ENCODE results near the gene NOP9. TPM values are rescaled to one million over a fixed set of nuclear protein-coding genes. Genes with fewer than 3 reads are reported as not detected.

The NOP9 gene
- total RNA-seq, 1 experiment from 2014 or later: 25.3 TPM

DNA sequence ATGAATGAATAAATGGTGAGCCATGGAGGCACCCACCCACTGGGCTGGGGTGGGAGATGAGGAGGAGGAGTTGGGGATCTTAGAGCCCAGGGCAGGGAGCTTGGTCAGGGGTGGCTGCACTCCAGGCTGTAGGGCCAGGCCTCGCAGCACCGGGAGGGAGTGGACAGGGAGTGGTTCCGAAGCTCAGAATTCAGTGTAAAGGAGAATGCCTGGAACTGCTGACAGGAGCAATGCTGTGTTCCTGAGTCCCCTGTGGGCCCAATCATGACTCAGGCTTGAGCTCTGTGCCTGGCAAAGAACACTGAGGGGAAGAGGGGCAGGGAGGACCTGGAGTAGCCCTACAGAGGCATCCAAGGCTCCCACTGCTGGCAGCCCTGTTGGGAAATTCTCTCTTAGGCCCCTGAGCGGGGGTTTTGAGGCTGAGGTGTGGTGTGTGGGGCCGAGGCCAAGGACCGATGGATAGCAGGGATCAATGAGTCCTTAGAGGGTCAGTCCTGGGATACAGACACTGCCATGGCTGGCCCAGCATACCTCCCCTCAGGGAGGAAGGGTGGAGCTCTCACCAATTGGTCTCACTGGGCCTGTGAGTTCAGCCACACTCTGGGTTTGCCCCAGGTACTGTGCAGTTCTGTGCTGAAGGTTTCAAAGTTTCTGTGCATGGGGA, 18.7 kb upstream of the NOP9 start:
- DNase-seq (ENCODE audit: low read depth, low spot score) (no peak), ATAC-seq (no peak)
- no peaks in the 10 kb centered on the region for H3K27me3 ChIP-seq (ENCODE audit: control insufficient read depth, insufficient read depth, low read length)
- TF ChIP-seq, protein P1, sequence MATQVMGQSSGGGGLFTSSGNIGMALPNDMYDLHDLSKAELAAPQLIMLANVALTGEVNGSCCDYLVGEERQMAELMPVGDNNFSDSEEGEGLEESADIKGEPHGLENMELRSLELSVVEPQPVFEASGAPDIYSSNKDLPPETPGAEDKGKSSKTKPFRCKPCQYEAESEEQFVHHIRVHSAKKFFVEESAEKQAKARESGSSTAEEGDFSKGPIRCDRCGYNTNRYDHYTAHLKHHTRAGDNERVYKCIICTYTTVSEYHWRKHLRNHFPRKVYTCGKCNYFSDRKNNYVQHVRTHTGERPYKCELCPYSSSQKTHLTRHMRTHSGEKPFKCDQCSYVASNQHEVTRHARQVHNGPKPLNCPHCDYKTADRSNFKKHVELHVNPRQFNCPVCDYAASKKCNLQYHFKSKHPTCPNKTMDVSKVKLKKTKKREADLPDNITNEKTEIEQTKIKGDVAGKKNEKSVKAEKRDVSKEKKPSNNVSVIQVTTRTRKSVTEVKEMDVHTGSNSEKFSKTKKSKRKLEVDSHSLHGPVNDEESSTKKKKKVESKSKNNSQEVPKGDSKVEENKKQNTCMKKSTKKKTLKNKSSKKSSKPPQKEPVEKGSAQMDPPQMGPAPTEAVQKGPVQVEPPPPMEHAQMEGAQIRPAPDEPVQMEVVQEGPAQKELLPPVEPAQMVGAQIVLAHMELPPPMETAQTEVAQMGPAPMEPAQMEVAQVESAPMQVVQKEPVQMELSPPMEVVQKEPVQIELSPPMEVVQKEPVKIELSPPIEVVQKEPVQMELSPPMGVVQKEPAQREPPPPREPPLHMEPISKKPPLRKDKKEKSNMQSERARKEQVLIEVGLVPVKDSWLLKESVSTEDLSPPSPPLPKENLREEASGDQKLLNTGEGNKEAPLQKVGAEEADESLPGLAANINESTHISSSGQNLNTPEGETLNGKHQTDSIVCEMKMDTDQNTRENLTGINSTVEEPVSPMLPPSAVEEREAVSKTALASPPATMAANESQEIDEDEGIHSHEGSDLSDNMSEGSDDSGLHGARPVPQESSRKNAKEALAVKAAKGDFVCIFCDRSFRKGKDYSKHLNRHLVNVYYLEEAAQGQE (IDR thresholded peaks at IDR 0.05; ENCODE audit: insufficient read depth in 1 of 2, low read depth in 2 of 2, low read length in 1 of 2): no peak
- TF ChIP-seq, protein P2, sequence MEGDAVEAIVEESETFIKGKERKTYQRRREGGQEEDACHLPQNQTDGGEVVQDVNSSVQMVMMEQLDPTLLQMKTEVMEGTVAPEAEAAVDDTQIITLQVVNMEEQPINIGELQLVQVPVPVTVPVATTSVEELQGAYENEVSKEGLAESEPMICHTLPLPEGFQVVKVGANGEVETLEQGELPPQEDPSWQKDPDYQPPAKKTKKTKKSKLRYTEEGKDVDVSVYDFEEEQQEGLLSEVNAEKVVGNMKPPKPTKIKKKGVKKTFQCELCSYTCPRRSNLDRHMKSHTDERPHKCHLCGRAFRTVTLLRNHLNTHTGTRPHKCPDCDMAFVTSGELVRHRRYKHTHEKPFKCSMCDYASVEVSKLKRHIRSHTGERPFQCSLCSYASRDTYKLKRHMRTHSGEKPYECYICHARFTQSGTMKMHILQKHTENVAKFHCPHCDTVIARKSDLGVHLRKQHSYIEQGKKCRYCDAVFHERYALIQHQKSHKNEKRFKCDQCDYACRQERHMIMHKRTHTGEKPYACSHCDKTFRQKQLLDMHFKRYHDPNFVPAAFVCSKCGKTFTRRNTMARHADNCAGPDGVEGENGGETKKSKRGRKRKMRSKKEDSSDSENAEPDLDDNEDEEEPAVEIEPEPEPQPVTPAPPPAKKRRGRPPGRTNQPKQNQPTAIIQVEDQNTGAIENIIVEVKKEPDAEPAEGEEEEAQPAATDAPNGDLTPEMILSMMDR (IDR thresholded peaks at IDR 0.05): no peak
- TF ChIP-seq SIN3A (IDR thresholded peaks at IDR 0.05; ENCODE audit: borderline replicate concordance, insufficient read depth, low read depth, low read length): no peak
- no peak for TF ChIP-seq POLR2AphosphoS5 (IDR thresholded peaks at IDR 0.05; ENCODE audit: low read depth, low read length)
- TF ChIP-seq TCF7L2 (IDR thresholded peaks at IDR 0.05; ENCODE audit: low read depth, low read length): no peak
- ChIA-PET POLR2A (no interaction called here), CTCF (no interaction called here)
- H3K4me3 ChIP-seq (ENCODE audit: low read depth in 2 of 2, low read length in 2 of 2): no peak overlapping the region
- no peaks in the 10 kb centered on the region for H3K4me1 ChIP-seq (ENCODE audit: control insufficient read depth, insufficient read depth, low read length)
- no peaks in the 10 kb centered on the region for H3K36me3 ChIP-seq (ENCODE audit: control insufficient read depth, insufficient read depth, low read length)
- in situ Hi-C loops (cut with HindIII; ENCODE audit: low pct_unique_long_range_greater_than_20kb, low sequenced_read_pairs) (no loop called here), intact Hi-C loops (cut with micrococcal nuclease; ENCODE audit: unreplicated experiment) (no loop called here)
- no peaks in the 10 kb centered on the region for H3K9me3 ChIP-seq (ENCODE audit: control insufficient read depth, insufficient read depth, low read depth, low read length)
- no TSS peak for BruUV-seq (replicated peaks)
- no peak overlapping the region for H3K27ac ChIP-seq (ENCODE audit: low read length)

DNA sequence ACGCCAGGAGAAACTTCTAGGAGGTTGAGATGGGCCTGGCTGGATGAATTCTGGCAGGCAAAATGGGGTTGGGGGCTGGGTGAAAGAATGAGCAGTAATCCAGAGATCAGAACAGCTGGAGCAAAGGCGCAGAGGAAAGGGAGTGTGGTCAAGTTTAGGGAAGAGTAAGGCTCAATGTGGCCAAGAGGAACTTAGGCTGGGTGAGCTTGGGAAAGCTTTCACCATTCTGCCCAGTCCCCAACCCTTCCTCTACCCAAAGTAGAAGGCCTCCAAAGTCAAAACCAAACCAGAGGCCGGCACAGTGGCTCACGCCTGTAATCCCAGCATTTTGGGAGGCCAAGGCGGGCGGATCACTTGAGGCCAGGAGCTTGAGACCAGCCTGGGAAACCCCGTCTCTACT, 18.0 kb upstream of the NOP9 start:
- intact Hi-C loops (cut with micrococcal nuclease; ENCODE audit: unreplicated experiment): no loop called here
- no peaks in the 10 kb centered on the region for H3K4me1 ChIP-seq (ENCODE audit: control insufficient read depth, insufficient read depth, low read length)
- CTCF ChIA-PET: no interaction called here
- ATAC-seq (no peak), DNase-seq (ENCODE audit: low read depth, low spot score) (no peak)
- TF ChIP-seq SIN3A (IDR thresholded peaks at IDR 0.05; ENCODE audit: borderline replicate concordance, insufficient read depth, low read depth, low read length): no peak
- TF ChIP-seq, protein P2 (IDR thresholded peaks at IDR 0.05): no peak
- no peaks in the 10 kb centered on the region for H3K9me3 ChIP-seq (ENCODE audit: control insufficient read depth, insufficient read depth, low read depth, low read length)
- BruUV-seq (replicated peaks): no TSS peak
- H3K4me3 ChIP-seq (ENCODE audit: low read depth in 2 of 2, low read length in 2 of 2): no peak overlapping the region
- no peaks in the 10 kb centered on the region for H3K36me3 ChIP-seq (ENCODE audit: control insufficient read depth, insufficient read depth, low read length)
- H3K27me3 ChIP-seq (ENCODE audit: control insufficient read depth, insufficient read depth, low read length): no peaks in the 10 kb centered on the region
- in situ Hi-C loops (cut with HindIII; ENCODE audit: low pct_unique_long_range_greater_than_20kb, low sequenced_read_pairs): no loop called here
- POLR2A ChIA-PET: no interaction called here
- no peak overlapping the region for H3K27ac ChIP-seq (ENCODE audit: low read length)
